Measurements from ENCODE around the gene SLCO4A1.

Gene SLCO4A1

DNA sequence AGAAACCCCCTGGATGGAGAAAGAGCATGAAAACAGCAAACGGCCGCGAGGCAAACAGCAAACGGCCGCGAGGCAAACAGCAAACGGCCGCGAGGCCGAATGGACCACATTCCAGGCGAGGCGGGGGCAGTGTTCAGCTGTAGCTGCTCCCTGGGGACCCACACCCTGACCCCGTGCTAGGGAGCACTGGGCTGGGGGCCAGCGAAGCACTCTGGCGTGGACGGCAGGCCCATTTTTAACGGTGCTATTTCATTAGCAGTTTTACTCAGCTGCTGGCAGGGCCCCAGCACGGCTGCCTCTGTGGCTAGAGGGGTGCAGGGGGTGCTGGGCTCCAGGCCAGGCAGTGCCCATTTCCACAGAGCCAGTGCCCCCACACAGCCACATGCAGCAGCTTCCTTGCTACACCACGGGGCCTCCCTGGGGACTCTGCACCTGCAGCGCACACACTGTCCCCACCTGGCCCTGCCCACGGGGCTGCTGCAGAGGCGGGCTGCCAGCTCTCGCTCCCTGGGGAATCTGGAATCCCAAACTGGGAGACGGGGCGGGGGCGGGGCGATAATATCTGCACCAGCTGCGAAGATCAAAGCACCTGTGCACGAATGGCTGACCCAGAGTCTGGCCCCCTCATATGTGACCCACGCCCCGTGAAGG lies 35.6 kb upstream of the SLCO4A1 start:
- no peak for DNase-seq

DNA sequence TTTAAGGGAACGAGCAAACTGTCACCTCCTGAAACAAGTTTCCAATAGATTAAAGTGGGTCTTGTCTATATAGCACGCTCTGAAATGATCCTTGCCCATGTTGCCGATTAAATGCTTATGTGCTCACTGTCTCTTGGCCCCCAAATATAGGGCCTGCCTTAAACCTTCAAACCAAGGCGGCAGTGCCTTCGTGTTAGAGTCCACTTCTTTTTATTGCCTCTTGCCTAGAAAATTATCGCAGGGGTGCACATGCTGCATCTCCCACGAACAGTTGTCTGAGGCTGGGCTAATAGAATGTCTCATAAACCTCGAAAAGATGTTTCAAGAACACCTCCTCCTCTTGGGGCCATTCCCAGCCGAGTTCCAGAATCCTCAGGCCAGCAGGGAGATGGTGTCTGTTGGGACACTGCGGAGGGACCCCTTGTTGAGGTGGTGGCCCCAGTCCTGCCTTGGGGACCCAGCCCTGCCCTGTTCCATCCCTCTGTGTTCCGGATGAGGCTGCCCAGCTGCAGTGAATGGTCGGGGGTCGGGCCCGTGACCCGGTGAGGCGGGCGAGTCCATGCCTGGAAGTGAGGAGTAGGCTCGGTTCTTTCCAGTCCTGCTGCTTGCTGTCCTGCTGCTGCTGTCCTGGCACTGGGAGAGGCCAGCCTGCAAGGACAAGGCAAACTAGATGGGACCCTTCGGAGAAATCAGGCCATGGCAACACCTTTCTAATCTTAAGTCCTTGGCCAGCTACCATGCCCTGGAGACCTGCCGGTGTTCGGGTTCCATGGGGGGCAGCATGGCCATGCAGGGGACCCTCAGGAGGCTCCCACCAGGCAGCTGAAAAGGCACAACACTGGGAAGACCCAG lies 34.7 kb upstream of the SLCO4A1 start:
- no peak for DNase-seq

DNA sequence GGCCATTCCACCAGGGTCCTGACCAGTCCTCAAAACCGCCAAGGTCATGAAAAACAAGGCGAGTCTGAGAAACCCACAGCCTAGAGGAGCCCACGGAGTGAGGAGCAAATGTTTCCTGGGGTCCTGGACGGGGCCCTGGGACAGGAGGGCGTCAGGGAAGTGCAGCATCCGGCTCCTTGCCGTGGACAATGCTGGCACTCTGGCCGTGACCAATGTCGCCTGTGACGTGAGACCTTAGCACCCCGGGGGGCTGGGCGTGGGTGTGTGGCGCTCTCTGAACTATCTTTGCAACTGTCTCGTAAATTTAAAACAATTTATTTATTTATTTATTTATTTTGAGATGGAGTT lies 34.1 kb upstream of the SLCO4A1 start:
- no peak for DNase-seq

DNA sequence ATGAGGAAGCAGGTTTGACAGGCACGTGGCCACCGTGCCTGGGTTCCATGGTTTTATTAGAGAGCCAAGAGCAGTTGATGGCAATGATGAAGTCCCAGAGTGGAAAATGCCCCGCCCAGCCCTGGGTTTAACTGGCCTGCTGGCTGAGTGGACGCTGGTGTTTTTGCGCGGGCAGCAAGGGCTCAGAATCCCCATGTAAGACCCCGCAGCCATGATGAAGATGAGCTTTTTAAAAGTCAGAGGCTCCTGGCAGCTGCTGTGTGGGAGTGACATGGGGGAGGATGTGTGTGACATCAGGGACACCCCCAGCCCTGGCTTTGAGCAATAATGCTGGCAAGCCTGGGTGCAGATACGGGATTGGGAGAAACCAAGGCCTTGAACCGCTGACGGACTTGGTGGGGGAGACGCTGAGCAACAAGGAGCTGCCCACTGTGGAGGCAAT lies 33.0 kb upstream of the SLCO4A1 start:
- no peak for DNase-seq

DNA sequence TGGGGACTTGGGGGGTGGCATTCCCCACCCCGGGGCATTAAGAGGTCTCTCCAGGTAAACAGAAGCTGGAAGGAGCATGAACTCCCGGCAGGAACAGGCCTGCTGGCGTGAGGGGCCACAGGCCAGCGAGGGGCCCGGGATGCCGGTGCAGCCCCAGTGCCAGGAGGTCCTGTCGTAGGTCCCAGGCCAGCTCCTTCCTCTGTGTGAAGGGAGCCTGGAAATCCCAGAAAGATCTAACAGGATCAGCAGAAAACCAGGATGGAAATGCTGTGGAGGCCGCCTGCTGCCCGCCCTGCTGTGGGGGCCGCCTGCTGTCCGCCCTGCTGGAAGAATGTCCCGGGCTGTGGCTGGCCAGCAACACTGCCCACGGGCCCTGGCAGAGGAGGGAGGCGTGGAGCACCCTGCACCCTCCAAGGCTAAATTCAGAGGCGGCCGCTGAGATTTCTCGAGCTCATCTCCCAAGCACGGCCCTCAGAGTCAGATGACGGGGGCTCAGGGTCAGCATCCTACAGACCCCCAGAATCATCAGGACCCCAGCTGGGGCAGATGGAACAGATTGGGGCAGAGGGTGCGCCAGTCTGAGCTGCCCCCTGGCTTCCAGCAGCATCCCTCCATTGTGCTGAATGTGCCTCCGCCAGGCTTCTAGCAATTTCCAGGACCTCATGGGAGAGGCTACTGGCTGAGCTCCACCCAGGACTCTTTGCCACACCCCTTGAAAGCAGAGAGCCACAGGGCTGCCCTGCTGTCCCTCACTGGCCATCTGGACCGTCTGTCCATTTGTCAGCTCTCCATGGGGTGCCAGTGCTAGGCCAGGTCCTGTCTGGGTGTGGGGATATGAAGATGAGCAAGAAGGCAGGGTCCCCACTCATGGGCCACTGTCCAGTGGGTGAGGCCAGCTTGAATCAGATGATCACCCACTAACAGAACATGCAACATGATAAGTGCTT lies 32.2 kb upstream of the SLCO4A1 start:
- DNase-seq: no peak

DNA sequence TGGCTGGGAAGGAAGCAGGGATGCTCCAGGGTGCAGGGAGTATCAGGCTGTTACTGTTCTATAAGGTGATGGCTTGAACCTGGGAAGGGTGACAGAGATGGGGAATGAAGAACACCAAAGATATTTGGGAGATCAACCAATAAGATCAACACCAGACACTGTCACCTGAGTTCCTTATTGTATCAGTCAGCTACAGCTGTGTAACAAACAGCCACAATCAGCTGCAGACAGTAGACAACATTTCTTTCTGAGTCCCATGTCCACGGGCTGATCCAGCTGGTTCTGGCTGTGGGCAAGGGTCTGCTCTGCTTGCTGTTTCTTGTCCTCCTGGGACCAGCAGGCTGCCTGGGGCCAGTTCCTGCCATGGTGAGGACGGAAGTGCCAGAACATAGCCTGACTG lies 31.3 kb upstream of the SLCO4A1 start:
- no peak for DNase-seq

DNA sequence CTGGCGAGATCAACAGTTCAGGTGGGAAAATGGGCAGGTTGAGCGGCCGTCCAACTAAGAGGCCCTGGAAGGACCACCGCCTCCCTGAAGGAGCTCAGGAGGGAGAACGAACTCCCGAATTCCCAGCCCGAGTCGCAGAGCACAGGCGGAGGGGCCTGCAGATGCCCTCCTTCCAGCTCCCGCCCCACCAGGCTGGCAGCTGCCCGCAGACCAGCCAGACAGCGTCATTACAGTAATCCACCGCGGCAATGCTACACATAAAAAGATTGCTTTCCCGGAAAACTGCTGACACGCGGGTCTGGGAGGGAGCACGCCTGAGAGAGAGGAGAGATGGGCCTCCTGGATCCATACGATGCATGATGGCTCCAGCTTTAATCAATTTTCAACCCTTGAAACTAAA lies 30.5 kb upstream of the SLCO4A1 start:
- no peak for DNase-seq

DNA sequence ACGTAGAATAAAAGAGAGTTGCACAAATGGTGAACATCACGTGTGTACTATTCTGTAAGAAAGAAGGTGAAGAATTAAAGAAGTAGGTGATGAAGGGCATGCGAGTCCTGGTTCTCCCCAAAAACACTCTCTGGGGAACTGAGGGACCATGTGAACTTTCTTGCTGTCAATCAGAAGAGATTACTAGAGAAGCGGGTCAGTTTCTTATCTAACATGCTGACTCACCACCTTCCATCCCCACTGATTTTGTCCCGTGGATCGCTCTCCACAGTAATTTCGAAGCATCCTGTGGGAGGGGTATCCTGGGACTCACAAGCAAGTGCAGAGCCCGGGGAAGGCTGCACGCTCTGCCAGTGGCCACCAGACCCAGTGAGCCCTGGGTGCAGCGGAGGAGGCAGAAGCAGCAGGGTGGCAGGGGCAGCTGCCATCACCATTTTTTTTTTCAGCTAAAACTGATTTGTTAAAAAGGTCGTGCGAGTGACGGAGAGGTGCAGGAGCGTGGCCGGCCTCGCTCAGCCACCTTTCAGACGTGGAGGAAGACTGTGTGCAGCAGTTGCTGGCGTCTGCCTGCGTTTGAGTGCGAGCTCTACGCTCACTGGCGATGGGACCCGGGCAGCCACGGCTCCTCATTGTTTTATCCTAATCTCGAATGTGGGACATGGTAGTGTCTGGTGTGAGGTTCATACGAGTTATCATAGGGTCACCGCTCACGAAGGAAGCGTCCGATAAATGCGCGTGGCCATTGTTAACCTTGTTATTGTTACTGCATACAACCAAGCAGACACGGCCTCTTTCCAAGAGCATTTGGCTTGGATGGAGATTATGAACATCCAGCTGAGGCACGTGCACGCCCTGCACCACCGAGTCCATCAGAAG lies 28.0 kb upstream of the SLCO4A1 start:
- DNase-seq: no peak

DNA sequence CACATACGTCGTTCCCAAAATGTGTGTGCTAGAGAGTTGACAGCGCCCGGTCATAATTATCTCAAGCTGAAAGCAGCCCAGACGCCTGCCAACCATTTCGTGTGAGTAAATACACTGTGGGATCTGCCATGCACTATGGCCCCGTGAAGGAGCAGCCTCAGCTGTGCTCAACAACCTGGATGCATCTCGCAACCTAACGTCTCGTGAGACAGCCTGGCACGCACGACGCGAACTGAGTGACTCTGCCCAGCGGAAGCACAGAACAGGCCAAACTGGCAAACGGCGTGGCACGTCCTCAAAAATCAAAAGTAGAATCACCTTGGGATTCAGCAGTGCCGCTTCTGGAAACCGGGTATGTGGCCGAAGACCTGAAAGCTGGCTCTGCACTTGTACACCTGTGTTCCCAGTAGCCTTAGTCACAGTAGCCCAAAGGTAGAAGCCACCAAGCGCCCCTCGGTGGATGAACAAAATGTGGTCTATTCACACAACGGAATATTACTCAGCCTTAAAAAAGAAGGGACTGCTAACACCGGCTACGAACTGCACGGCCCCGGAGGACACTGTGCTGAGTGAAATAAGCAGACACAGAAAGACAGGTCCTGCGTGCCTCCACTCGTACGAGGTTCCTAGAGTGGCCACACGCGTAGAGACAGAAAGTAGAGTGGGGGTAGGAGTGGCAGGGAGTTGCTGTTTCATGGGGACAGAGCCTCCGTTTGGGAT lies 27.2 kb upstream of the SLCO4A1 start:
- no peak for DNase-seq

DNA sequence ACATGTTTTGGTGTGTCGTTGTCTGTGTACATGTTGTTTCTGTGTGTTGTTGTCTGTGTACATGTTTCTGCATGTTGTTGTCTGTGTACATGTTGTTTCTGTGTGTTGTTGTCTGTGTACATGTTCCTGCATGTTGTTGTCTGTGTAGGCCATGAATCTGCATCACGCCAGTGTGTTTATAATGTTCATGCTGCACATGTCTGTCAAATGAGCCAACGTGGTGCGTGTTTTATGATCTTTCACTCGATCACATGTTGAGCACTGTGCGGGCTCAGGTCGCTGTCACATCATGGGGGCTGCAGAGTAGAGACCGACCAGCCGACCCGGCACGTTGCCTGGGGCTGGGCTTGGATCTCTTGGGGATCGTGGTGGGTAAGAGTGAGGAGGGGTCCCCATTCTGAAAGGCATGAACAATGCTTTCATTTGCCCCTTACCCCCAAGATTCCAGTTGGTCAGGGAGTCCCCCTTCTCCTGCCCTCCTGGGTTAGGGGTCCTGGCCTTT lies 26.5 kb upstream of the SLCO4A1 start:
- no peak for DNase-seq

DNA sequence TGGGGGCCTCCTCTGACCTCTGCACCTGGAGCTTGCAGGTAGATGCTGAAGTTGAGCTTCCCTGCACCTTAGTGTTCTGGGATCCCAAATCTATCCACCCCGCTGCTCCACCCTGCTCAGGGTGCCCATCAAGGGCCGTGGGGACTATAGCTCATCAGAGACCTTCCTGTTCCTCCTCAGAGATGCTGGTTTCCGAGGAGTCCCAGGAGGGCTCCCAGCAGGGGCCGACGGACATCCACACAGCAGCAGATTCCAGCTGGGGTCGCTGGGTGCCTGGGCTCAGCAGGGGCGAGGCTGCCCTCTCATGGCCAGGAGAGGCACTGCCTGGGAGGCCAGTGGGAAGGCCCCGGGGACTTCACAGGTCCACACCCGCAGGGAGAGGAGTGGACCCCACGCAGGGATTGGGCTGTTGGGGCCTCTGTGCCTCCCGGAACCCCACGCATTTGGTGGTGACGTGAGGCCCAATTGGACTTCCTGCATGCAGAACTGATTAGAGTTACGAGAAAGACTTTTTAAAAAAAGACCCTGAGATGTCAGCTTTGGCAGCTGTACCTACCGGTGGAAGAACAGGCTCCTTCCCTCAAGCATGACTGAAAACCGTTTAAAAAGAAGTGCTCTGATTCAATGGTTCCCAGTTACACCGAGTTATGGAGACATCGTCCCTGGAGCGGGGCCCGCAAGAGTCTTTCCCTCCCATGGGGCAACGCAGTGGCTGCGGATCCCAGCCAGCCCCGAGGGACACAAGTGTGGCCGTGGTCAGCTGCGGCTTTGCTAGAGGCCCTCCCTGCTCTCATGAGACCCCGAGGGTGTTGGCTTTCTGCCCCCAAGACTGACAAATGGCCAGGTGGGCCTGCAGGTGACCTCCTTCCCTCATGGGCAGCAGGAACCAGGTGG lies 25.3 kb upstream of the SLCO4A1 start:
- peak; percentile 27 for DNase-seq

DNA sequence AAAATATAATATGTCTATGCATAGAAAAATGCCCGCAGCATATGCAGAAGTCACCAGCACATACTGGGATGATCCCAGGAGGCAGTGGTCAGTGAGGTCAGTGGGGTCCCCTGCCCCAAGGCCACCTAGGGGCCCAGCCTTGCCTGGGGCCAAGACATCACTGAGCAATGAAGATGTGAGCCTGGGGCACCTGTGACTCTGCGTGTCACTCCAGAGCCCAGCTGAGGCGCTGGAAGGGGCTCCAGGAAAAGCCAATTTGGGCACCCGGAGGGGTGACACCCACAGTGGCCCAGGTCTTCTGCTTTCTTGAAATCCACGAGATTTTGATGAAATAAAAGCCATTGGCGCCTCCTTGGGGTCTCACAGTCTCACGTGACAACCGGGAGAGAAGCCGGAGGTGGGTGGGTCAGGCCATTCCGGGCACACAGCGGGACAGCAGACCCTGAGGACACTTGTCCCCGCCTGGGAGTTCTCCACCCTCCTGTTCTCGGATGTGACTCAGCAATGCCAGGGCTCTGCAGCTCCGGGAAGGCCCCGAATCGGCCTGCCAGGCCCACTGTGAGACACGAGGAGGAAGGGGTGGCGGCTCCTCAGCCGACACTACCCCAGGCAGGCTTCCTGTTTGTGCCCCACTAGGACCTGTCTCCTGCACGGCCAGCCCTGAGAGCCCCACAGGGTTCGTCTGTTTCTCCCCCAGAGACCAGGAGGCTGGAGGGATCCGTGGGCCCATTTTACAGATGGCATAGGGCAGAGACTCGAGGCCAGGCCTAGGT lies 24.4 kb upstream of the SLCO4A1 start:
- DNase-seq: no peak

DNA sequence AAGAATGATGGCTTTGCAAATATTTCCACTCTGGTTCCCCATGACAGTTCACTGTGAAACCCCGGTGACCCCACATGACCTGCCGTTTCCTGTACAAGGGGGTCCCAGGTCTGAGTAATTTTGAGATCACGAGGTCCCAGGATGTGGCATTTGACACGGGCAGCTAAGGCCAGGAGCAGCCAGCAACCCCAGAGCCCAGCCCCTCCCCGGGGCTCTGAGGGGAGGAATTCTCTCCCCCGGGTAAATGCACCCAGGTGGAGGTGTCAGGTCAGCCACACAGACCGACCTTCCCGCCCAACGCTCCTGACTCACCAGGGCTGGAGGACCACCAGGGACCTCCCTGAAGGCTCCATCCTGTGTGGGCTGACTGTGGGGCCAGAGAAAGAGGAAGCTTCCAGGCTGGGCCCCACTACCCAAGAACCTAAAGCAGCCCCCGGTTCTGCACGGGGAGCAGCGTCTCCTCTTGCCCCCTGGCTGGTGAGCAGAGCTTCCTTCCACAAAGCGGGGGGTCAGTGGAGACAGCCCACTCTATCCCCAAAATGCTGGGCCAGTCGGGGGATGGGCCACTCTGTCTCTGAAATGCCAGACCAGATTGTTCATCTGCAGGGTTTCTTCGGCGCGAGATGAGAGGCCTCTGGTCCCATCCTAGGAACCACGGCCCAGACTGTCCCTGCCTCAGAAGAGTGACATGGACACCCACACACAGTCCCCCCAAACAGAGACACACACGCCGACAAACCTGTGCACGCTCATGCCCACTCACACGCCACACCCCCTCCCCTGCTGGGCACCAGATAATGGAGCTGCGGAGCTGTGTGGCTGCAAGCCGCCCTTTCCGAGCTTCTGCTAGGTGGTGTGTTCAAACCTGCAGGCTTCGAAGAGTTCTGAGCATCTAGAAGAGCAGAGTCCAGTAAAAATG lies 23.4 kb upstream of the SLCO4A1 start:
- DNase-seq: no peak

DNA sequence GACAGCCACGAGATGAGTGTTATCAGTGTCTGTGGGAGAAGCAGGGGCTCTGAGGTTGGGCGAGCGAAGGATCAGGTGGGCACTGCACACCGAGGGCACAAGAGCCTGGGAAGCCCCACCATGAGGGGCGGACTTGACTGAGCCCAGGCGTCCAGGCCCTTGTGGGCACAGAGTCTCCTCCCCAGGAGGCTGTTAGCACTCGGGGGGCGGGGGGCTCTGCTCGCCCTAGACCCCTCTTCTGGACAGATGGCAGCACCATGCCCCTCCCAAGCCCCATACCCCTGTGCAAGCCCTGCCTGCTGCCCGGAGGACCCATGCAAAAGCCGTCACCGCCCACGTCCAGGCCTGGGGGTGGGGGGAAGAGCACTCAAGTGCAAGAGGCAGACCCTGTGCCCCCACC lies 21.7 kb upstream of the SLCO4A1 start:
- no peak for DNase-seq

DNA sequence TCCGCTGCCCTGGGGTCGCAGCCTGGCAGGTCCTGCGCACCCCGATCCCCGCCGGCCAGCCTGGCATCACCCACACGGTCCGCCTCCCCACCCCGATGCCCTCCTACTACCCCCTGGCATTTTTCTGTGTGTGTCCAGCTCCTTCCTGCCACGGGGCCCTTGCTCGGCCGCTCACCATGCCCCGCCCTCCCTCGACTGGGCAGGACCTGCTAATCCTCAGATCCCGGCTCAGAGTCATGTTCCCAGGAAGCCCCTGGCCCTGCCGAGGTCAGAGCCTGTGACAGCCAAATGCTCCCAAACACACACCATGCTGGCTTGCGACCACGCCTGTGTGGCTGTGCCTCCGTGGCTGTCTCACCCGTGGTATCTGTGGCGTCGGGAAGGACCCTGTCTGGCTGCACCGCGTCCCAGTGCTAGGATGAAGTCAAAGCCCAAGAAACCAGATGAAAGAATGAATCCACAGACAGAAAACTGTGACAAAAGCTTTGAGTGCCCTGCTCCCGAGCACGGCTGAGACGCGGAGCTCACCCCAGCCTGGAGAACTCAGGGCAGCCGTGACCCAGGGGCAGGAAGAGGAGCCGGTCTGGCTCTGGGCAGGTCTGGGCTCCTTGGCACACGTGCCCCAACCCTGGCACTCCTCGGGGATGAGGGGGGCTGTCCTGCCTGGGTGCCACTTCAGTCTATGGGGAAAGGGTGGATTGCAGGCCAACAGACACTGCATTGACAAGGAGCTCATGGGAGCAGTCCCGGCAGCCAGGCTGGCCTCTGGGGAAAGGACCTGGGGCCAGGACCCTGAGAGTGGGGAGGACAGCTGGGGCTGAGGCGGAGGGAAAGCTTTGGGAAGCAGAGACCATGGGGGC lies 20.8 kb upstream of the SLCO4A1 start:
- DNase-seq: no peak

DNA sequence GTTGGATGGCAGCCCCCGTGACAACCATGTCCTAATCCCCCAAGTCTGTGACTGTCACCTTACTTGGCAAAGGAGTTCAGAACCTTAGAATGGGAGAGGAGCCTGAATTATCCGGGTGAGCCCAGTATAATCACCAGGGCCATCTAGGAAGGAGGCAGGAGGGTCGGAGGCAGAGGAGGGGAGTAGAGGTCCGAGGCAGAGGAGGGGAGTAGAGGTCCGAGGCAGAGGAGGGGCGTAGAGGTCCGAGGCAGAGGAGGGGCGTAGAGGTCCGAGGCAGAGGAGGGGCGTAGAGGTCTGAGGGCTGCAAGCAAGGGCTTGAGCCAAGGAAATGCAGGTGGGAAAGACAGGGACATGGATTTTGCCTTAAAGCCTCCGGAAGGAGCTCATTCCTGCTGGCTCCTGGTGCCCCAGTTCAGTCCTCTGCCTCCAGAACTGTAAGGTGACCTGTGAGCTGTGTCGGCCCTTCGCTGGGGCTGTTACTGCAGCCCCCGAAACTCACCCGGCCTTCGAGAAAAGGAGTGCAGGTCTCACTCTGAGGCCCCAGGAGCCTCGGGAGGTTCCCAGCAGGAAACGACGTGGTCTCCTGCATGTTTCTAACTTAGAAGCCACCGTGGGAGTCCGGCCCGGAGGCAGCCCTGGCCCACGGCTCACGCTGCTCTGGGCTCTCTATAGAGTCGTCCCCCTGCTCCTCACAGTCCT lies 20.0 kb upstream of the SLCO4A1 start:
- no peak for DNase-seq
